Activated naive CD8-positive, alpha-beta T cell treated with anti-CD3 and anti-CD28 coated beads, Interleukin-2, amount 50 U/mL, for 24 hours (primary cell): ENCODE results near the gene FAAP100.

Experiments
- ATAC-seq: fragments of 150-1000 bp; cut with Tn5 transposase; one replicate; pipeline ENCODE4 v1.10.0; 2021
- DNase-seq: peaks from one replicate; pipeline ENCODE4 v3.0.0; 2021
- H3K27ac Mint-ChIP-seq: one replicate; pipeline ENCODE4 v1.8.0; 2021; ENCODE audit warnings: mild to moderate bottlenecking, mixed read lengths
- H3K27me3 Mint-ChIP-seq: one replicate; pipeline ENCODE4 v1.8.0; 2021; ENCODE audit warnings: mixed read lengths
- H3K36me3 Mint-ChIP-seq: one replicate; pipeline ENCODE4 v1.8.0; 2021; ENCODE audit warnings: low read depth, mixed read lengths
- H3K4me1 Mint-ChIP-seq: one replicate; pipeline ENCODE4 v1.8.0; 2021; ENCODE audit warnings: mixed read lengths
- H3K4me3 Mint-ChIP-seq: one replicate; pipeline ENCODE4 v1.8.0; 2021; ENCODE audit warnings: mild to moderate bottlenecking, moderate library complexity, mixed read lengths
- H3K9me3 Mint-ChIP-seq: one replicate; pipeline ENCODE4 v1.8.0; 2021; ENCODE audit warnings: mixed read lengths

Gene FAAP100

GRCh38 chr17:81550830-81551457 is 1.2 kb downstream of the FAAP100 start:
- Mint-ChIP-seq H3K27me3 (no peaks in the 10 kb centered on the region), H3K4me3 (peak overlapping the region; percentile 87), H3K4me1 (peaks cover 34% of the 10 kb centered on the region), H3K27ac (peak overlapping the region; percentile 85), H3K36me3 (peaks cover 21% of the 10 kb centered on the region), H3K9me3 (no peaks in the 10 kb centered on the region)
- DNase-seq (no peak), ATAC-seq (no peak)

- DNase-seq (no peak), ATAC-seq (no peak)
- Mint-ChIP-seq H3K4me3 (peak overlapping the region; percentile 87), H3K9me3 (no peaks in the 10 kb centered on the region), H3K27ac (no peak overlapping the region), H3K27me3 (no peaks in the 10 kb centered on the region), H3K36me3 (peaks cover 21% of the 10 kb centered on the region), H3K4me1 (peaks cover 33% of the 10 kb centered on the region)
Measured at GRCh38 chr17:81550285-81550684, 1.9 kb downstream of the FAAP100 start.

- H3K36me3 Mint-ChIP-seq = peaks cover 21% of the 10 kb centered on the region
- DNase-seq = no peak
- peaks cover 33% of the 10 kb centered on the region for H3K4me1 Mint-ChIP-seq
- H3K27ac Mint-ChIP-seq = peak overlapping the region; percentile 31
- peak overlapping the region; percentile 59 for H3K4me3 Mint-ChIP-seq
- H3K9me3 Mint-ChIP-seq = no peaks in the 10 kb centered on the region
- no peak for ATAC-seq
- no peaks in the 10 kb centered on the region for H3K27me3 Mint-ChIP-seq
Measured at GRCh38 chr17:81549826-81550225, 2.3 kb downstream of the FAAP100 start.

GRCh38 chr17:81549031-81549557 is 3.1 kb downstream of the FAAP100 start:
- peaks cover 28% of the 10 kb centered on the region for H3K4me1 Mint-ChIP-seq
- ATAC-seq (no peak), DNase-seq (no peak)
- H3K9me3 Mint-ChIP-seq = no peaks in the 10 kb centered on the region
- peaks cover 21% of the 10 kb centered on the region for H3K36me3 Mint-ChIP-seq
- no peaks in the 10 kb centered on the region for H3K27me3 Mint-ChIP-seq
- no peak overlapping the region for H3K4me3 Mint-ChIP-seq
- H3K27ac Mint-ChIP-seq = no peak overlapping the region

GRCh38 chr17:81547614-81547982 is 4.6 kb downstream of the FAAP100 start:
- Mint-ChIP-seq H3K36me3 (peaks cover 19% of the 10 kb centered on the region), H3K27ac (no peak overlapping the region), H3K4me3 (no peak overlapping the region), H3K4me1 (peaks cover 18% of the 10 kb centered on the region), H3K9me3 (no peaks in the 10 kb centered on the region), H3K27me3 (no peaks in the 10 kb centered on the region)
- DNase-seq (no peak), ATAC-seq (no peak)

- H3K27ac Mint-ChIP-seq = no peak overlapping the region
- H3K36me3 Mint-ChIP-seq = peaks cover 21% of the 10 kb centered on the region
- DNase-seq (no peak), ATAC-seq (no peak)
- H3K27me3 Mint-ChIP-seq = no peaks in the 10 kb centered on the region
- no peaks in the 10 kb centered on the region for H3K9me3 Mint-ChIP-seq
- no peak overlapping the region for H3K4me3 Mint-ChIP-seq
- H3K4me1 Mint-ChIP-seq = peaks cover 18% of the 10 kb centered on the region
Measured at GRCh38 chr17:81546906-81547613, 5.1 kb downstream of the FAAP100 start.

- Mint-ChIP-seq H3K4me1 (peaks cover 8% of the 10 kb centered on the region), H3K36me3 (peaks cover 20% of the 10 kb centered on the region), H3K27me3 (no peaks in the 10 kb centered on the region), H3K4me3 (no peak overlapping the region), H3K9me3 (no peaks in the 10 kb centered on the region), H3K27ac (no peak overlapping the region)
- no peak for DNase-seq
- ATAC-seq = no peak
Measured at GRCh38 chr17:81545160-81545949, 6.8 kb downstream of the FAAP100 start.

- Mint-ChIP-seq H3K4me1 (peaks cover under 1% of the 10 kb centered on the region), H3K9me3 (no peaks in the 10 kb centered on the region), H3K36me3 (peaks cover 12% of the 10 kb centered on the region), H3K4me3 (no peak overlapping the region), H3K27me3 (no peaks in the 10 kb centered on the region), H3K27ac (no peak overlapping the region)
- no peak for DNase-seq
- no peak for ATAC-seq
Measured at GRCh38 chr17:81544281-81544974, 7.7 kb downstream of the FAAP100 start.

GRCh38 chr17:81543756-81544155 is 8.4 kb downstream of the FAAP100 start:
- no peak overlapping the region for H3K27ac Mint-ChIP-seq
- no peaks in the 10 kb centered on the region for H3K9me3 Mint-ChIP-seq
- ATAC-seq = no peak
- no peak overlapping the region for H3K4me3 Mint-ChIP-seq
- peaks cover 7% of the 10 kb centered on the region for H3K36me3 Mint-ChIP-seq
- H3K4me1 Mint-ChIP-seq = no peaks in the 10 kb centered on the region
- H3K27me3 Mint-ChIP-seq = no peaks in the 10 kb centered on the region
- no peak for DNase-seq

- ATAC-seq (no peak), DNase-seq (no peak)
- no peaks in the 10 kb centered on the region for H3K27me3 Mint-ChIP-seq
- H3K27ac Mint-ChIP-seq = no peak overlapping the region
- H3K4me1 Mint-ChIP-seq = no peaks in the 10 kb centered on the region
- H3K36me3 Mint-ChIP-seq = peaks cover 7% of the 10 kb centered on the region
- no peak overlapping the region for H3K4me3 Mint-ChIP-seq
- H3K9me3 Mint-ChIP-seq = no peaks in the 10 kb centered on the region
Measured at GRCh38 chr17:81543339-81543675, 8.8 kb downstream of the FAAP100 start.

GRCh38 chr17:81542431-81543338 is 9.5 kb downstream of the FAAP100 start:
- DNase-seq (no peak), ATAC-seq (no peak)
- Mint-ChIP-seq H3K27ac (no peak overlapping the region), H3K27me3 (no peaks in the 10 kb centered on the region), H3K4me1 (no peaks in the 10 kb centered on the region), H3K36me3 (peaks cover 7% of the 10 kb centered on the region), H3K9me3 (no peaks in the 10 kb centered on the region), H3K4me3 (no peak overlapping the region)

GRCh38 chr17:81541123-81541522 is 11.0 kb downstream of the FAAP100 start:
- Mint-ChIP-seq H3K27me3 (peaks cover 4% of the 10 kb centered on the region), H3K36me3 (peaks cover 7% of the 10 kb centered on the region), H3K4me1 (no peaks in the 10 kb centered on the region), H3K27ac (no peak overlapping the region), H3K9me3 (no peaks in the 10 kb centered on the region), H3K4me3 (no peak overlapping the region)
- DNase-seq (no peak), ATAC-seq (no peak)

GRCh38 chr17:81540676-81541027 is 11.5 kb downstream of the FAAP100 start:
- H3K36me3 Mint-ChIP-seq = peaks cover 7% of the 10 kb centered on the region
- H3K27ac Mint-ChIP-seq = no peak overlapping the region
- H3K27me3 Mint-ChIP-seq = peaks cover 9% of the 10 kb centered on the region
- H3K9me3 Mint-ChIP-seq = no peaks in the 10 kb centered on the region
- DNase-seq (no peak), ATAC-seq (no peak)
- no peak overlapping the region for H3K4me3 Mint-ChIP-seq
- no peaks in the 10 kb centered on the region for H3K4me1 Mint-ChIP-seq
